ENCODE results near the gene CCDC27. TPM values are rescaled to one million over a fixed set of nuclear protein-coding genes. Genes with fewer than 3 reads are reported as not detected.
A peak's percentile ranks its signal among the peaks of the same experiment; 100 is the strongest.
"Not testable (repeated sequence)": the region's sequence is repeated elsewhere in the genome, so short reads cannot be mapped to it uniquely, and the experiment has no call there.

The CCDC27 gene
- total and polyA plus RNA-seq, 3 donors from 2014 or later = 10.6 to 28.4 (median 18.3) TPM

DNA sequence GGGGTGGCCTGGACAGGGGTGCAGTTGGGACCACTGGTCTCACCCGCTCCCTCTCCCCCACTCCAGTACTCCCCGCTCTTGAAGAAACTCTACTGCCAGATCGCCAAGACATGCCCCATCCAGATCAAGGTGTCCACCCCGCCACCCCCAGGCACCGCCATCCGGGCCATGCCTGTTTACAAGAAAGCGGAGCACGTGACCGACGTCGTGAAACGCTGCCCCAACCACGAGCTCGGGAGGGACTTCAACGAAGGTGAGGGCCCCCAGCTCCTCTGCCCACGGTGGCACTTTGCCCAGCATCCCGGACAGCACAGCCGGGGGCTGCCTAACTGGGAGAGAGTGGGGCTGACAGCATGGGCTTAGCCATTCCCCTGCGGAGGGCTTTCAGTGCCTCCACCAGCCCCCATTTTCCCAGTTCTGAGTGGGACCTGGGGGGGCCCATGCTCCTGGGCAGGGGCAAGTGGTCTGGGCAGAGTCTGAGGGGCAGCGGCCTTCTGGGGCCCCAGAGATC, 30.2 kb upstream of the CCDC27 start:
- H3K27ac ChIP-seq = no peak overlapping the region

GRCh38 chr1:3722846-3723245, 29.4 kb upstream of the CCDC27 start:
- no peaks in the 10 kb centered on the region for H3K27me3 ChIP-seq
- 83% methylated on average over 2 of the region's 3 CpGs; no CpG with 5 or more reads in 1 of the 2 donors for WGBS, 2 donors

More for the DNA sequence above, 30.2 kb upstream of the CCDC27 start:
- intact Hi-C loops (cut with DNase I; ENCODE audit: low total_unique reads) = no loop called here
- H3K4me1 ChIP-seq = no peaks in the 10 kb centered on the region
- H3K9me3 ChIP-seq = no peaks in the 10 kb centered on the region
- TF ChIP-seq POLR2A (IDR thresholded peaks at IDR 0.05) = no peak
- no peak for TF ChIP-seq CTCF (IDR thresholded peaks at IDR 0.05)
- H3K4me3 ChIP-seq = no peak overlapping the region
- no peaks in the 10 kb centered on the region for H3K36me3 ChIP-seq (ENCODE audit: low read depth, missing control alignments)
- WGBS, 2 donors = 83 to 87% methylated on average over 17 to 20 of the region's 20 CpGs
- no peaks in the 10 kb centered on the region for H3K27me3 ChIP-seq
- no peak for DNase-seq

DNA sequence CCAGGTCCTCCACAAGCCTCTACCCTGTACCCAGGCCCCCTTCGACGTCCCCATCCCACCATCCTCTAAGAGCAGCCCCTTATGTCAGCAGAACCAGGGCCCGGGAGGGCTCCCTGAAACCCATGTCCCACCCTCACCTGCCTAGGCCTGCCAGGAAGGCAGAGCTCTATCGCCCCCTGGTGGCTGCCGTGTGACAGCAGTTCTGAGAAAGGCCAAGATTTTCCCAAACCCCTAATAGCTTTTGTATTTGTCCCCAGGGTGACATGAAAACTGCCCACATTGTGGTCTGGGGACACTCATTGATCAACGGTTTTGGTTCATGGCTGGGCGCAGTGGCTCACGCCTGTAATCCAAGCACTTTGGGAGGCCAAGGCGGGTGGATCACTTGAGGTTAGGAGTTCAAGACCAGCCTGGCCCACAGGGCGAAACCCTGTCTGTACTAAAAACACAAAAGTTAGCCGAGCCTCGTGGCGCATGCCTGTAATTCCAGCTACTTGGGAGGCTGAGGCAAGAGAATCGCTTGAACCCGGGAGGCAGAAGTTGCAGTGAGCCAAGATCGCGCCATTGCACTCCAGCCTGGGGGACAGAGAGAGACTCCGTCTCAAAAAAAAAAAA, 27.7 kb upstream of the CCDC27 start:
- WGBS, 2 donors = 48 to 50% methylated on average over 18 of the region's 18 CpGs
- intact Hi-C loops (cut with DNase I; ENCODE audit: low total_unique reads); H3K4me3 ChIP-seq; H3K27ac ChIP-seq; H3K4me1 ChIP-seq; H3K27me3 ChIP-seq; H3K36me3 ChIP-seq (ENCODE audit: low read depth, missing control alignments); H3K9me3 ChIP-seq: not testable (repeated sequence)
- TF ChIP-seq CTCF (IDR thresholded peaks at IDR 0.05) = peak; percentile 81 to 99 (median 93)
- peak; percentile 80 for DNase-seq

More at GRCh38 chr1:3722846-3723245, 29.4 kb upstream of the CCDC27 start:
- Histone ChIP-seq H3K36me3 (ENCODE audit: low read depth, missing control alignments) (no peaks in the 10 kb centered on the region), H3K4me1 (no peaks in the 10 kb centered on the region), H3K9me3 (no peaks in the 10 kb centered on the region), H3K4me3 (no peak overlapping the region), H3K27ac (no peak overlapping the region)
- no peak for DNase-seq
- TF ChIP-seq CTCF (IDR thresholded peaks at IDR 0.05) (no peak), POLR2A (IDR thresholded peaks at IDR 0.05) (no peak)
- intact Hi-C loops (cut with DNase I; ENCODE audit: low total_unique reads) = no loop called here

DNA sequence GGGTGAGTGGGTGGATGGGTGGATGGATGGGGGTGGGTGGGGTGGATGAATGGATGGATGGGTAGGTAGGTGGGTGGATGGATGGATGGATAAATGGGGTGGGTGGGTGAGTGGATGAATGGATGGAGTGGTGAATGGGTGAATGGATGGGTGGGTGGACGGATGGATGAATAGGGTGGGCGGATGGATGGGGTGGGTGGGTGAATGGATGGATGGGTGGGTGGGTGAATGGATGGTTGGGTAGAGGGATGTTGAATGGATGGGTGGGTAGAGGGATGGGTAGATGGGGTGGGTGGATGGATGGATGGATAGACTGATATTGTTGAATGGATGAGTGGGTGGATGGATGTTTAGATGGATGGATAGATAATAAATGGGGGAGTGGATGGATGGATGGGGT, 26.9 kb upstream of the CCDC27 start:
- WGBS, 2 donors = 90 to 97% methylated on average over 2 of the region's 2 CpGs
- no peaks in the 10 kb centered on the region for H3K27me3 ChIP-seq
- H3K27ac ChIP-seq = no peak overlapping the region
- TF ChIP-seq POLR2A (IDR thresholded peaks at IDR 0.05) (no peak), CTCF (IDR thresholded peaks at IDR 0.05) (no peak)
- intact Hi-C loops (cut with DNase I; ENCODE audit: low total_unique reads) = no loop called here
- H3K4me1 ChIP-seq = no peaks in the 10 kb centered on the region
- H3K4me3 ChIP-seq = no peak overlapping the region
- no peak for DNase-seq
- no peaks in the 10 kb centered on the region for H3K36me3 ChIP-seq (ENCODE audit: low read depth, missing control alignments)
- no peaks in the 10 kb centered on the region for H3K9me3 ChIP-seq
